AG10803 (cell line): Measurements from ENCODE around the gene PLA2G4C.
A peak's percentile ranks its signal among the peaks of the same experiment; 100 is the strongest.

Experiments used
- DNase-seq: peaks from one replicate; pipeline ENCODE4 v3.0.0; 2010; ENCODE audit warnings: low read depth
- H3K4me3 ChIP-seq: 2 replicates; pipeline ENCODE4 v1.5.1; 2011; ENCODE audit warnings: mild to moderate bottlenecking, low read length, control low read depth
- TF ChIP-seq, protein P1 (sequence below): conservative IDR thresholded peaks from 2 replicates; pipeline ENCODE4 v1.5.1; 2011; ENCODE audit warnings: mild to moderate bottlenecking, low read length, control low read depth, inconsistent platforms

The PLA2G4C gene

DNA sequence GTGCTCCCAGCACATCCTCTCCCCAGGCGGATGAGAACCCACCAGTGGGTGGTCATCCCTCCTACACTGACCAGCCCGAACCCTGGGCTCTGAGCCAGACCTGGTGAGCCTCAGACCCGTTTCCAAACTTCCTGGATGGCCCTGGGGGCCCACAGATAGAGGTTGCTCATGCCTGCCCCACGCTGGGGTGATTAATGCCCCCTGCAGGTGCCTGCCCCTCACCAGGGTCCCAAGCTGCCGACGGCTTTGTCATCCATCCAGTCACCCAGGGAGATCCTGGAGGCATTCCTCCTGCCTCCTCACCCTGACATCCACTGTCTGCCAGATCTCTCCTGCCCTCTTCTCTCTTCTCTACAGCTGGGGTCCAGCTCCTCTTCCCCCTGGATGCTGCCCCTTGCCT is 28.4 kb upstream of the PLA2G4C start:
- TF ChIP-seq, protein P1, sequence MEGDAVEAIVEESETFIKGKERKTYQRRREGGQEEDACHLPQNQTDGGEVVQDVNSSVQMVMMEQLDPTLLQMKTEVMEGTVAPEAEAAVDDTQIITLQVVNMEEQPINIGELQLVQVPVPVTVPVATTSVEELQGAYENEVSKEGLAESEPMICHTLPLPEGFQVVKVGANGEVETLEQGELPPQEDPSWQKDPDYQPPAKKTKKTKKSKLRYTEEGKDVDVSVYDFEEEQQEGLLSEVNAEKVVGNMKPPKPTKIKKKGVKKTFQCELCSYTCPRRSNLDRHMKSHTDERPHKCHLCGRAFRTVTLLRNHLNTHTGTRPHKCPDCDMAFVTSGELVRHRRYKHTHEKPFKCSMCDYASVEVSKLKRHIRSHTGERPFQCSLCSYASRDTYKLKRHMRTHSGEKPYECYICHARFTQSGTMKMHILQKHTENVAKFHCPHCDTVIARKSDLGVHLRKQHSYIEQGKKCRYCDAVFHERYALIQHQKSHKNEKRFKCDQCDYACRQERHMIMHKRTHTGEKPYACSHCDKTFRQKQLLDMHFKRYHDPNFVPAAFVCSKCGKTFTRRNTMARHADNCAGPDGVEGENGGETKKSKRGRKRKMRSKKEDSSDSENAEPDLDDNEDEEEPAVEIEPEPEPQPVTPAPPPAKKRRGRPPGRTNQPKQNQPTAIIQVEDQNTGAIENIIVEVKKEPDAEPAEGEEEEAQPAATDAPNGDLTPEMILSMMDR = no peak
- no peak for DNase-seq

DNA sequence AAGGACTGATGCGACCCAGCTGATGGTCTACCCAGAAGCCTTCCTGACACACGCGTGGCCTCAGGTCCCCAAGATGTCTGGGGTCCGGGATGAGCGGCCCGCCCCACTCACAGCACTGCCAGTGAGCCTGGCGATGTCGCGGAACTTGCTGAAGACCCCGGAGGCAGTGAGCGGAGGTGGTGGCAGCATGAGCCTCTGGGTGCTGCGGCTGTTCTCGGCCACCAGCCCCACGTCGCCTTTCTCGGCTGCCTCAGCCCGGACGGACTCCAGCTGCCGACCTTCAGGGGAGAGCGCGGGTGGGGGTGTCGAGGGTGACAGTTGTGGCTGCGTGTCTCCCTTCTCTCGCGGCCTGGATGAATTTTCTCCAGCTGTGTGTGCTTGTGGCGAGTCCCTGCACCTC is 26.8 kb upstream of the PLA2G4C start:
- TF ChIP-seq, protein P1 = no peak
- H3K4me3 ChIP-seq = no peak overlapping the region

More for the DNA sequence above, 28.4 kb upstream of the PLA2G4C start:
- H3K4me3 ChIP-seq = no peak overlapping the region

DNA sequence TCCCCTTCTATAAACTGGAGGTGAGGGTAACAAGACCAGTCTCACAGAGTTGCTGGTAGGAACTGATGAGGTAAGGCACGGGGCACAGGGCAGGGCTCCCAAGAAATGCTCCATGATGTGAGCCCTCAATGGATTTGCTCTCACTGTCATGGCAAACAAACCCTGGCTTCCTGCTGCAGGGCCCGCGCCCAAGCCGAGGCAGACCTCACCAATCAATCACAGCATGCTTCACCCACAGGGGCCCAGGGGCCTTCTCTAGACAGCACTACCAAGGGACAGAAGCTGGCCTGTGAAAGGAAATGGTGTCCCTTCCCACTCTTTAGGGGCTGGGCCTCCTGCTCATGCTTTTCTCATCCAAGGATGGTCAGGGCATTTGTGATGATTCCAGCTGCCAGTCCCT is 25.9 kb upstream of the PLA2G4C start:
- H3K4me3 ChIP-seq = no peak overlapping the region
- DNase-seq = no peak
- TF ChIP-seq, protein P1 = no peak

More for the DNA sequence above, 26.8 kb upstream of the PLA2G4C start:
- no peak for DNase-seq

DNA sequence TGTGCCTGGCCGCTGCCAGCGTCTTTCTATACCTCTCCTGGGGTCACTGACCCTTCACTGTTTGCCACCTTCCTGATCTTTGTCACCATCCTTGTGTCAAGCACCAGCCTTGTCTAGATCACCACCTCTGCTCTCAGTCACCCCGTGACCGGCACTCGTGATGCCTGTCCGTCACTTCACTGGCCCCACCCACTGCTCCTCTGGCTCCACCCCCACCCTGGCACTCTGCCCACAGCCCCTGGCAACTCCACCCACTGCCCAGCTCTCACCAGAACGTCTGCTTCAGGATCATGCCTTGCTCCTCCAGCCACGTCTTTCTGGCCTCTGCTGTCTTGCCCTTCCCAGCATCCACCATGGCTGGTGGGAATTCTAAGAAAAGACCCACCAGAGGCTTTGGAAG is 24.8 kb upstream of the PLA2G4C start:
- H3K4me3 ChIP-seq = no peak overlapping the region
- DNase-seq = no peak
- TF ChIP-seq, protein P1 = no peak

GRCh38 chr19:48133094-48133493 is 22.5 kb upstream of the PLA2G4C start:
- H3K4me3 ChIP-seq = no peak overlapping the region
- DNase-seq = no peak
- TF ChIP-seq, protein P1 = no peak

DNA sequence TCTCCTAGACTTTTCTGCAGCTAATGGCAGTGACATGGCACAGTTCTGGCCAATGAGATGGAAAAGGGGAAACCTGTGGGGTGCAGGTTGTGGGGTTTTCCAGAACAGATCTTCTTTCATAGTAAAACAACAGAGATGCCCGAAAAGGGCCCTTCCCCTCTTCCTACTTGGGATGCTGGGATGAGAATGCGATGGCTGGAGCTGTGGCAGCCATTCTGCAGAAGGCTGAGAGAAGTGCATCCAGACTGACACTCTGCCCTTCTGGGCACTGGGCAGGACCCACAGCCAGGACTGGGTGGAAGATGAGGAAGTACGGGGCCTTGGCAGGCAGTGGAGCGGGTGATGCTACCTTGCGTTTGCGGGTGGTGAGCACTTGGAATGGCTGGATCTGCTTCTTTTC is 16.9 kb upstream of the PLA2G4C start:
- TF ChIP-seq, protein P1 = no peak
- H3K4me3 ChIP-seq = no peak overlapping the region

DNA sequence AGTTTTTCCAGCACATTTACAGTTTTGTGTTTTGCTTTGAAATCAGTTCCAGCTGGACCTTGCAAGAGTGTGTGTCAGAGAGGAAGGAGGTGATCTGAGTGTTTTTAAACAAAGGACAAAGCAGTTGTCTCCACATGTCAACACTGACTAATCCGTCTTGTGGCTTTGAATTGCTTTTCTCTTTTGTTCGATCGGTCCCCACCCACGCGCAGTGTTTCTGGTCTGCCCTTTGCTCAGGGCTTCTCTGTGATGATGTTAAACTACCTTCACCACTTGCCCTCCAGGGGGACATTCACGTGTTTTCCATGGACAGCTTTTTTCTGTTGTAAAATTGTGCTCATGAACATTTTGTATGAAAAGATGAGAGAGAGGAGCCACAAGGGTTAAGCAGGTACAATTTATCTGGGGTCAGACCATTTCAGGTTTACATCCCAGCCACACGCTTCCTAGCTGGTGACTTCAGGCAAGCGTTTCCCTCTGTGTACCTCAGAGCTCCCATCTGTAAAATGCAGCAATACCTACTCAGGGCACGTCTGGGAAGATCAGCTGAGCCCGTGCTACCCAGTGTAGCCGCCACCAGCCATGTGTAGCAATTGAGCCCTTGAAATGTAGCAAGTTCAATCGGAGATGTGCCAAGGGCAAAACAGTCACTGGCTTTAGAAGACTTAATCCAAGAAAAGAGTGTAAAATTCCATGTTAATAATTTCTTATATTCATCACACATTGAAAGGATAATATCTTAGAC is 13.5 kb upstream of the PLA2G4C start:
- DNase-seq = peak; percentile 44
- no peak overlapping the region for H3K4me3 ChIP-seq
- TF ChIP-seq, protein P1 = no peak; the same call in 1 of the 2 replicates

More for the DNA sequence above, 16.9 kb upstream of the PLA2G4C start:
- DNase-seq = no peak
